ENCODE results near the gene PTPRN2. TPM values are rescaled to one million over a fixed set of nuclear protein-coding genes. Genes with fewer than 3 reads are reported as not detected.

Gene PTPRN2
- total and polyA plus RNA-seq, 2 of the 8 experiments (the other 6 are each of a cell fraction or from before 2014, with no cell fraction given) = 2.6 to 4.5 TPM

DNA sequence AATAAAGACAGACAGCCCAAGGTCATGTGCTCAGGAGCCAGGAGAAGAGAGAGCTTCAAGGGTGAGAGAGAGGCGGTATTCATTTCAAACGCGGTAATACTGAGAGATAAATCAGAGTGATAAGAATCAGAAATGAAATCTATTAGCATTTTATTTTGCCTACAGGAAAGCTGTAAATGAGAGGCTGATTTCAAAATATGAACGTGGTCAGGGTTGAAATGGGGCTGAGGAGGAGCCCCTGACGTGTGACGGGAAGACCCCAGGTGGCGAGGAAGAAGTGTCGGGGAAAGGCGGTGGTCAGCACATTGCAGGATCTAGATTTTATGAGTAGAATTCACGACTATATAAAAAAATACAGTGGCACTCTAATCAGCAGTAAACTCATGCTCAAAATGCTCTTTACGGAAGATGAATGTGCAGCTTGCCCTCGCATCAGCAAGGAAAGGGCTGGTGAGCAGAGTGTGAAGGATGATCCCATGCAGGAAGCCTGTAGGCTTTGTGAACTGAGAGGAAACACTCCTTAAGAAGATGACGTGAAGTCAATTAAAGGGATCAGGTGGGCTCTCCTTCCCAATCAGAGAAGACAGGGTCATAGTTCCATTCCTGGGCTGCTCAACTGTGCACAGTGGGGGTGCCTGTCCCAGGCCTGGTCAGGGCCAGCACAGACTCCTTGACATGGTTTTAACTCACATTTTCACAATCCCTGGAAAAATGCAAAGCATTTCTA is 360.2 kb downstream of the PTPRN2 start (continued):
- TF ChIP-seq, protein P1, sequence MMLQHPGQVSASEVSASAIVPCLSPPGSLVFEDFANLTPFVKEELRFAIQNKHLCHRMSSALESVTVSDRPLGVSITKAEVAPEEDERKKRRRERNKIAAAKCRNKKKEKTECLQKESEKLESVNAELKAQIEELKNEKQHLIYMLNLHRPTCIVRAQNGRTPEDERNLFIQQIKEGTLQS (IDR thresholded peaks at IDR 0.05; ENCODE audit: insufficient read depth, low read depth, low read length) = no peak
- no peak for TF ChIP-seq YY1 (IDR thresholded peaks at IDR 0.05; ENCODE audit: low read depth, low read length)
- no peak for TF ChIP-seq CEBPB (IDR thresholded peaks at IDR 0.05; ENCODE audit: low read depth, low read length)
- no peak for TF ChIP-seq SP2 (IDR thresholded peaks at IDR 0.05; ENCODE audit: low read length)

All from H1 (cell line).